Stimulated activated CD8-positive, alpha-beta memory T cell treated with anti-CD3 and anti-CD28 coated beads, Interleukin-7, amount 100 ng/mL, for 4 hours (primary cell): ENCODE data around the gene ZC2HC1C.
A peak's percentile ranks its signal among the peaks of the same experiment; 100 is the strongest.
"Not testable (repeated sequence)": the region's sequence is repeated elsewhere in the genome, so short reads cannot be mapped to it uniquely, and the experiment has no call there.

Source experiments
- DNase-seq, 2 donors: peaks; one replicate each; pipeline ENCODE4 v3.0.0-alpha.2; 2020; ENCODE audit warnings: low read depth in 2 of 2

Gene ZC2HC1C

GRCh38 chr14:75053396-75054291 lies 15.8 kb upstream of the ZC2HC1C start:
- no peak for DNase-seq

- no peak for DNase-seq
These were observed 15.0 kb upstream of the ZC2HC1C start for GRCh38 chr14:75054421-75054820.

GRCh38 chr14:75059642-75060041 lies 9.8 kb upstream of the ZC2HC1C start:
- no peak for DNase-seq

GRCh38 chr14:75060420-75060819 lies 9.0 kb upstream of the ZC2HC1C start:
- no peak for DNase-seq

- DNase-seq = no peak
These were observed 6.4 kb upstream of the ZC2HC1C start for GRCh38 chr14:75063013-75063412.

GRCh38 chr14:75063491-75064204 lies 5.8 kb upstream of the ZC2HC1C start, which contains the start of gene ACYP1:
Gene ACYP1 (minus strand): TSS chr14:75064024. CDS start chr14:75063553, 471 bp downstream.
- DNase-seq = peak; percentile 83

GRCh38 chr14:75064205-75064567 lies 5.3 kb upstream of the ZC2HC1C start:
- no peak for DNase-seq

- no peak for DNase-seq
These were observed 2.8 kb upstream of the ZC2HC1C start for GRCh38 chr14:75066691-75067090.

- no peak for DNase-seq
These were observed 2.2 kb upstream of the ZC2HC1C start for GRCh38 chr14:75067212-75067611.

GRCh38 chr14:75067765-75068164 lies 1.7 kb upstream of the ZC2HC1C start:
- DNase-seq = not testable (repeated sequence)

GRCh38 chr14:75068294-75069120 lies 934 bp upstream of the ZC2HC1C start:
- no peak for DNase-seq

- DNase-seq = no peak
These were observed 337 bp downstream of the ZC2HC1C start for GRCh38 chr14:75069811-75070145.

- DNase-seq = no peak
These were observed 942 bp downstream of the ZC2HC1C start for GRCh38 chr14:75070383-75070782.

- no peak for DNase-seq
These were observed 8.4 kb downstream of the ZC2HC1C start for GRCh38 chr14:75077794-75078193.

GRCh38 chr14:75079521-75079920 lies 10.1 kb downstream of the ZC2HC1C start:
- DNase-seq = no peak

GRCh38 chr14:75081660-75082229 lies 12.3 kb downstream of the ZC2HC1C start:
- DNase-seq = no peak

GRCh38 chr14:75083271-75083670 lies 13.8 kb downstream of the ZC2HC1C start:
- no peak for DNase-seq

GRCh38 chr14:75084513-75084912 lies 15.1 kb downstream of the ZC2HC1C start:
- no peak for DNase-seq

GRCh38 chr14:75088153-75088552 lies 18.7 kb downstream of the ZC2HC1C start:
- DNase-seq = no peak

GRCh38 chr14:75088566-75089373 lies 19.3 kb downstream of the ZC2HC1C start:
- DNase-seq = peak; percentile 3 to 12

- DNase-seq = no peak
These were observed 20.9 kb downstream of the ZC2HC1C start for GRCh38 chr14:75090353-75090752.
